Left lung (tissue), 10 donors: ENCODE results near the gene IDH3G. TPM values are rescaled to one million over a fixed set of nuclear protein-coding genes. Genes with fewer than 3 reads are reported as not detected.

ENCODE experiments used
- ATAC-seq: fragments of 200-7000 bp; cut with Tn5 transposase; one replicate; pipeline ENCODE4 v1.9.1; 2020; ENCODE audit warnings: moderate library complexity
- DNase-seq, 4 donors: peaks; one replicate each; pipeline ENCODE4 v3.0.0-alpha.2; 2013 to 2020
- H3K27ac ChIP-seq, 2 donors: fragments of 200-600 bp; sonication (generic) in 1 of 2; one replicate each; pipeline versions ENCODE4 v1.5.0 to v1.8.0; 2020 to 2021
- H3K27me3 ChIP-seq, 2 donors: fragments of 200-600 bp; sonication (generic) in 1 of 2; one replicate each; pipeline versions ENCODE4 v1.5.0 to v1.8.0; 2020 to 2021
- H3K36me3 ChIP-seq, 2 donors: fragments of 200-600 bp; sonication (generic) in 1 of 2; one replicate each; pipeline versions ENCODE4 v1.5.0 to v1.8.0; 2020 to 2021
- H3K4me1 ChIP-seq, 2 donors: fragments of 200-600 bp; one replicate each; pipeline ENCODE4 v1.8.0; 2021
- H3K4me3 ChIP-seq, 2 donors: fragments of 200-600 bp; sonication (generic) in 1 of 2; one replicate each; pipeline versions ENCODE4 v1.5.0 to v1.8.0; 2020 to 2021; ENCODE audit warnings: mild to moderate bottlenecking in 1 of 2
- H3K9me3 ChIP-seq, 2 donors: fragments of 200-600 bp; sonication (generic) in 1 of 2; one replicate each; pipeline versions ENCODE4 v1.5.0 to v1.8.0; 2020 to 2021
- CTCF ChIP-seq, 2 donors: fragments of 200-600 bp; sonication (generic) in 1 of 2; IDR thresholded peaks; one replicate each; pipeline versions ENCODE4 v1.5.0 to v1.8.0; 2021; ENCODE audit warnings: antibody characterized with exemption in 2 of 2
- intact Hi-C, 2 donors: fragments of 100-400 bp; cut with DNase I; formaldehyde crosslinking; loops; one replicate each; pipeline versions ENCODE4 v1.11.2 to v1.14.2; 2022
- polyA plus RNA-seq, 6 donors: library from polyadenylated mRNA; unstranded; fragments of 120-200 nt; gene quantifications; one replicate each; pipeline ENCODE4 v1.2.1, GENCODE V29; 2013; ENCODE audit not compliant: insufficient read length in 6 of 6
- total RNA-seq, 2 donors: library from RNA; stranded (reverse); fragmentation: NEBNext Ultra II Directional; extraction: Animal tissue kit (Norgen Biotek cat#: 25700); gene quantifications; one replicate each; pipeline ENCODE4 v1.2.1, GENCODE V29; 2021
- donor health status: DM: no; HTN: yes; CAD: no.
- donor health status: DM: no; HTN: no; CAD: no.

Gene IDH3G
- total and polyA plus RNA-seq, 8 donors, result 42.4 to 72.3 (median 55.0) TPM

DNA sequence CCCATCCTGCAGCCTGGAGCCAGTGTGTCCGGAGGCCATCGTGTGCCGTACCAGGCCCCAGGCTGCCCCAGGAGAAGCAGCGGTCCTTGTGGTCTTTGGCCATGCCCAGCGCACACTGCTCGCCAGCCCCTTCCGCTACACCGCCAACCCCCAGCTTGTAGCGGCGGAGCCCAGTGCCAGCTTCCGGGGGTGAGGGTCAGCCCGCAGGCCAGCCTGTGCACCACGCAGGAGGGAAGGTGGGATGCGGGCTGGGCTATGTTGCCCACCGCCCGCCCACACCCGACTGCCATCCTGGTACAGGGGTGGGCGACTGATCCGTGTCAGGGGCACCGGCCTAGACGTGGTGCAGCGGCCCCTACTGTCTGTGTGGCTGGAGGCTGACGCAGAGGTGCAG, 21.0 kb downstream of the IDH3G start:
- no peaks in the 10 kb centered on the region for H3K36me3 ChIP-seq
- intact Hi-C loops, result no loop called here
- peaks cover 0 to 5% of the 10 kb centered on the region in 2 donors for H3K27me3 ChIP-seq
- TF ChIP-seq CTCF (IDR thresholded peaks at IDR 0.05), result no peak
- no peak overlapping the region for H3K27ac ChIP-seq
- peak in 1 of 4 donors; percentile 24 for DNase-seq
- H3K4me3 ChIP-seq, result no peak overlapping the region
- no peaks in the 10 kb centered on the region for H3K9me3 ChIP-seq
- H3K4me1 ChIP-seq, result no peaks in the 10 kb centered on the region
- ATAC-seq, result no peak

DNA sequence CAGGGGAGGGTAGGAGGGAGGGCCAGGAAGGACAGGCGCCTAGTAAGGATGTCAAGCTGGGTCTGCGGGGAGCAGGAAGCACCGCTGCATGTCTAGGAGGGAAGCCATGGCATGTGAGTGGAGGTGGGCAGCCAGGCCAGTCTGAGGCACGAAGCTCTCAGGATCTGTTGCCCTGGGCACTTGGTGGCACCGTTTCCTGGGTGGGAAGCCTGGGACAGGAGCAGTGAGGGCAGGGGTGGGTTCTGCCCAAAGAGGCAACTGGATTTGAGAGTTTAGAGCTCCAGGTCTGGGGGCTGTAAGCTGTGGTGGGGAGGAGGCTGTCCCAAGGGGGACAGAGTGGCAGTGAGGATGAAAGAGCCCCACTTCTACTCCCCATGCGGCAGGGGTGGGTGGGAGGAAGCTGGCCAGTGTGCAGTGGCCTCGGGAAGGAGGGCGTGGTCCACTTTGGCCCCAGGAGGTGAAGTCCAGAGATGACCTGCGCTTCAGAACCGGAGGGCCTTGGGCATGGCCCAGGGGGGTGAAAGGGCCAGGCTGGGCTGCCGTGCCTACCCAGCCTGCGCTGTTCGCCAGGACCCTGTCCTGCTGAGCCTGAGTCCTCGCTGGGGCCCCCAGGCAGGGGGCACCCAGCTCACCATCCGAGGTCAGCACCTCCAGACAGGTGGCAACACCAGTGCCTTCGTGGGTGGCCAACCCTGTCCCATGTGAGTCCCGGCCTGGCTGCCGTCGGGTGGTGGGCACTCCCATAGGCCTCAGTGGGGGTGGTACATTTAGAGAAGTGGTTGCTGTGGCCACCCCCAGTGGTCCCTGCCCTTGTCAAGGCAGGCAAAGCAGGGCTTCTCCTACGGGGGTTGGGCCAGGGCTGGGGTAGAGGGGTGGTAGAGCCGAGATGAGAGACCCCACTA, 21.6 kb downstream of the IDH3G start:
- no peaks in the 10 kb centered on the region for H3K4me1 ChIP-seq
- peaks cover 0 to 2% of the 10 kb centered on the region in 2 donors for H3K27me3 ChIP-seq
- H3K27ac ChIP-seq, result no peak overlapping the region
- no peaks in the 10 kb centered on the region for H3K36me3 ChIP-seq
- intact Hi-C loops, result no loop called here
- ATAC-seq, result no peak
- no peak overlapping the region for H3K4me3 ChIP-seq
- H3K9me3 ChIP-seq, result no peaks in the 10 kb centered on the region
- DNase-seq, result peak in 1 of 4 donors; percentile 28
- no peak for TF ChIP-seq CTCF (IDR thresholded peaks at IDR 0.05)

DNA sequence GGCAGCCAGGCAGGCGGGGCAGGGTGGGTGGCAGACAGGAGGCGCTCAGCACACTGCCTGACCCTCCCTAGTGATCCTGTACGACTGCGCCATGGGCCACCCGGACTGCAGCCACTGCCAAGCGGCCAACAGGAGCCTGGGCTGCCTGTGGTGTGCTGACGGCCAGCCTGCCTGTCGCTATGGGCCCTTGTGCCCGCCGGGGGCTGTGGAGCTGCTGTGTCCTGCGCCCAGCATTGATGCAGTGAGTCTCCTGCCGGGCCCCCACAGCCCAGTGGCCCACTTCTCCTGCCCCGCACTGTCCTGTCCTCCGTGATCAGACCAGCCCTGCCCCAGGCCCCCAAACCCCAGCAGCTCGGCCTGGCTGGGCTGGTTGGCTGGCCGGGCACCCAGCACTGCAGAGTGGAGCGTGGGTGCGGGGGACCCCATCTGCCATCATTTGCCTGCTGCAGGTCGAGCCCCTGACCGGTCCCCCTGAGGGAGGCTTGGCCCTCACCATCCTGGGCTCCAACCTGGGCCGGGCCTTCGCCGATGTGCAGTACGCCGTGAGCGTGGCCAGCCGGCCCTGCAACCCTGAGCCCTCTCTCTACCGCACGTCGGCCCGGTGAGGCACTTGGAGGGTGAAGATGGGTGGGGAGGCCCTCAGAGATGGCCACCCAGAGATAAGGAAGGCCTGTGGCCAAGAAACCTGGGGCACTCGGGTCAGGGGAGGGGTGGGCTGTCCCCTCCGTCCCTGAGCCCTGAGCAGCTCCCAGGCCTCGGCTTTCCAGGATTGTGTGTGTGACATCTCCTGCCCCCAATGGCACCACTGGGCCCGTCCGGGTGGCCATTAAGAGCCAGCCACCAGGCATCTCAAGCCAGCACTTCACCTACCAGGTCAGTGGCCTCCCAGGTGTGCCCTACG, 22.5 kb downstream of the IDH3G start:
- ATAC-seq, result no peak
- Histone ChIP-seq H3K27ac (no peak overlapping the region), H3K4me3 (no peak overlapping the region), H3K27me3 (no peaks in the 10 kb centered on the region), H3K4me1 (no peaks in the 10 kb centered on the region), H3K36me3 (no peaks in the 10 kb centered on the region), H3K9me3 (no peaks in the 10 kb centered on the region)
- peak in 1 of 4 donors; percentile 63 for DNase-seq
- intact Hi-C loops, result no loop called here
- TF ChIP-seq CTCF (IDR thresholded peaks at IDR 0.05), result no peak

DNA sequence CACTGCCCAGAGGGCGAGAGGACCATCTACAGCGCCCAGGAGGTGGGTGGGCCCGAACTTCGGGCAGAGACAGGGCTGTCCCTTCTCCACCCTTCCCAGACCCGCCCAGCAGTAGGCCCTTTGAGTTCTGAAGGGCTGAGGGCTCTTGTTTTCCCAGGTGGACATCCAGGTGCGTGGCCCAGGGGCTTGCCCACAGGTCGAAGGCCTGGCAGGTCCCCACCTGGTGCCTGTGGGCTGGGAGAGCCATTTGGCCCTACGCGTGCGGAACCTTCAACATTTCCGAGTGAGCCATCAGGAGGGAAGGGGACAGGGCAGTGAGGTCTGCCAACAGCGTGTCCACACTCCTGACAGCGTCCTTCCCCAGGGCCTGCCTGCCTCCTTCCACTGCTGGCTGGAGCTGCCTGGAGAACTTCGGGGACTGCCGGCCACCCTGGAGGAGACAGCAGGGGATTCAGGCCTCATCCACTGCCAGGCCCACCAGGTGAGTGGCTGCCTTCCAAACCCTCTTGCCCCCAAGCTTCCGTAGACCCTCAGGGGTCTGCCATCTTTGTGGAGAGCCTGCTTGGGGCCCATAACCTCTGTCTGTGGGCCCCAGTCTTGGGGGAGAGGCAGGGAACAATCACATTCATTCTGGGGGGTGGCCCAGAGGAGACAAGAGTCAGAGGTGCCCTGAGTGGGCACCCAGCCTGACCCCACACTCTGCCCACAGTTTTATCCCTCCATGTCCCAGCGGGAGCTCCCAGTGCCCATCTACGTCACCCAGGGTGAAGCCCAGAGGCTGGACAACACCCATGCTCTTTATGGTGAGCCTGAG, 23.4 kb downstream of the IDH3G start:
- Histone ChIP-seq H3K4me1 (no peaks in the 10 kb centered on the region), H3K36me3 (no peaks in the 10 kb centered on the region), H3K4me3 (no peak overlapping the region), H3K27me3 (no peaks in the 10 kb centered on the region), H3K27ac (no peak overlapping the region), H3K9me3 (no peaks in the 10 kb centered on the region)
- no peak for TF ChIP-seq CTCF (IDR thresholded peaks at IDR 0.05)
- DNase-seq (peak in 1 of 4 donors; percentile 34), ATAC-seq (no peak)
- intact Hi-C loops, result no loop called here
